ENCODE data around the gene EXD3. TPM values are rescaled to one million over a fixed set of nuclear protein-coding genes. Genes with fewer than 3 reads are reported as not detected.

The EXD3 gene
- total RNA-seq, 1 experiment from 2014 or later = 15.3 TPM

DNA sequence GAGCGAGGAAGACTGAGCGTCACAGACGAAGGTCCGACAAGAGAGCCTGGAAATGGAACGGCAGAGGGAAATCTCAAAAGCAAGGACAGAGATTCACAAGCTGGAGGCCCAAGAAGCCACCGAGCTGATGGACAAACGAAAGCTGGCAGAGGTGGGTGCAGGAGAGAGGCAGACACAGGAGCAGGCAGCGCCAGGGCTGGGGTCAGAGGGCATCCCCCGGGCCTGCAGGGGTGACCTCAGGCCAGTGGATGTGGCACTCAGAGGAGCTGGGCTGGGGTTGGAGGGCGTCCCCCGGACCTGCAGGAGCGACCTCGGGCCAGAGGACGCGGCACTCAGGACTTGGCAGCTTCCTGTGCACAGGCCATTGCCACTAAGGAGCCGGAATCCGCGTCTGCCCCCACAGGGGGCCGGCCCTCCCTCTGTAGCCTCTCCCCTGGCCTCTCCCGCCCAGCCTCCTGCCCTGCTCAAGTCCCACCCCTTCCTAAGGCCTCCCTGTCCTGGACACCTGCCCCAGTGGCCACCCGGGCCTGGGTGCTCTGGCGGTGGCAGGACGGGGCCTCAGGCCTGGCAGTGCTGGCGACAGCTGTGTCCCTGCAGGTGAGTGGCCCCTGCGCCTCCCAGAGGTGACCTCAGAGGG is 40.4 kb downstream of the EXD3 start:
- H3K27ac Mint-ChIP-seq = peak overlapping the region; percentile 19 to 86 (median 44); a peak in 3 of 7 replicates
- H2BK12ac ChIP-seq (ENCODE audit: insufficient read length, low read depth, low read length) = no peak overlapping the region

More for the DNA sequence above, 40.4 kb downstream of the EXD3 start:
- Histone ChIP-seq H3T11ph (ENCODE audit: low read length) (no peak overlapping the region), H3K9ac (ENCODE audit: extremely low read depth, insufficient read length, low read length) (no peak overlapping the region), H3K9me3 (ENCODE audit: control insufficient read depth, low read depth, low read length) (no peaks in the 10 kb centered on the region), H2BK5ac (ENCODE audit: insufficient read length, low read length) (no peak overlapping the region), H2BK20ac (ENCODE audit: low read depth, low read length, poor library complexity, severe bottlenecking) (no peak overlapping the region), H3K56ac (ENCODE audit: insufficient read length, low read depth, low read length) (no peak overlapping the region), H2AFZ (ENCODE audit: low read length) (no peak overlapping the region), H3K14ac (ENCODE audit: insufficient read depth, low read length) (no peak overlapping the region; the same call in 1 of the 2 replicates), H3K79me1 (ENCODE audit: insufficient read depth, low read depth, low read length, poor library complexity, severe bottlenecking) (no peaks in the 10 kb centered on the region), H2BK15ac (ENCODE audit: low read depth, low read length) (no peak overlapping the region), H4K5ac (ENCODE audit: insufficient read length, low read depth, low read length) (no peak overlapping the region), H3K4me2 (ENCODE audit: insufficient read depth, insufficient read length, low read length) (no peak overlapping the region), H3K23me2 (ENCODE audit: insufficient read length, low read depth, low read length, poor library complexity, severe bottlenecking) (no peaks in the 10 kb centered on the region), H4K20me1 (ENCODE audit: control insufficient read depth, insufficient read depth, insufficient read length) (no peaks in the 10 kb centered on the region), H4K8ac (replicated peaks; ENCODE audit: insufficient read length, low read depth, low read length) (no peak overlapping the region), H3K27ac (ENCODE audit: insufficient read length, low read depth, low read length) (no peak overlapping the region), H2AK5ac (ENCODE audit: insufficient read length, low read length) (no peak overlapping the region), H3K23ac (ENCODE audit: insufficient read length, low read depth, low read length) (no peak overlapping the region), H3K18ac (ENCODE audit: insufficient read length, low read depth, low read length) (no peak overlapping the region), H3K4ac (ENCODE audit: low read depth, low read length) (no peak overlapping the region), H4K91ac (ENCODE audit: insufficient read length, low read depth, low read length) (no peak overlapping the region), H3K79me2 (ENCODE audit: insufficient read depth, low read length) (no peaks in the 10 kb centered on the region), H2BK120ac (ENCODE audit: low read depth, low read length, poor library complexity, severe bottlenecking) (no peak overlapping the region), H3K27me3 (ENCODE audit: insufficient read depth, low read length) (no peaks in the 10 kb centered on the region), H3K4me1 (ENCODE audit: insufficient read depth, low read length) (no peaks in the 10 kb centered on the region; the same call in 1 of the 2 replicates)
- H3K9me3 Mint-ChIP-seq = peaks cover 0 to 11% of the 10 kb centered on the region in 2 experiments; a peak in 1 of 5 replicates
- peak; percentile 73 for DNase-seq
- peaks cover 3% of the 10 kb centered on the region in 2 experiments; a peak in 3 of 4 replicates for H3K4me1 Mint-ChIP-seq
- H3K4me3 Mint-ChIP-seq = no peak overlapping the region
- peaks cover 11% of the 10 kb centered on the region for H3K27me3 Mint-ChIP-seq (ENCODE audit: low read depth)
- no peak for TF ChIP-seq CTCF (conservative IDR thresholded peaks at IDR 0.05)
- WGBS (ENCODE audit: extremely low coverage, insufficient read length, low lambda C conversion rate) = no CpG with 5 or more reads among the region's 25 CpGs
- H3K36me3 Mint-ChIP-seq (ENCODE audit: insufficient read depth in 1 of 3, low read depth in 3 of 3) = peaks cover 0 to 6% (median 0%) of the 10 kb centered on the region in 3 experiments; a peak in 1 of 7 replicates
